ENCODE results near the gene COX6A1. TPM values are rescaled to one million over a fixed set of nuclear protein-coding genes. Genes with fewer than 3 reads are reported as not detected.

The COX6A1 gene
- total RNA-seq, 4 donors from 2014 or later, result 469 to 1,865 (median 1,048) TPM

DNA sequence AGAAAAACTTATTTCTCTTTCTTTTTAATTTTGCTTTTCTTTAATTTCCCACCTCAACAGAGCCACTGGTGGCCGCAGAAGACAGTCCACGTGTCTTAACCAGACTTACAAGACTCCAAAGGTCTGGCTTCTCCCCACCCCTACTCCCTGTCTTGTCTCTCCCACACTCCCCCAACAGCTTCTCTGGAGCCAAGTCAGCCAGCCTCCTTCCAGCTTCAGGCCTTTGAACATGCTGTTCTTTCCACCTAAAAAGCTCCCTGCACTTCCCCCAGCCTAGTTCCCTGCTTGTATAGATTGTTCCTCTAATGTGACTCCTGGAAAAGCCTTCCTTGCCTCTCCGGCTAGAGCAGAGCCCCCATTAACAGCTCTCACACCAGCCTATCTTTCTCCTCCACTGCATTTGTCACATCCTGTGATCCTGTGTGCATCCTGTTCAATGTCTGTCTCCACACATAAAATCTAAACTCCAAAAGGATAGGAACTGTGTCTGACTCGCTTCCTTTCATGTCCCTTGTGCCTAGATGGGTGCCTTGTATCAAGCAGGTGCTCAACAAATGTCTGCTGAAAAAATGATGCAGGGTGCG, 50.2 kb downstream of the COX6A1 start:
- in situ Hi-C loops (cut with MboI; ENCODE audit: low pct_ligation_motif_present in 1 of 4, low pct_unique_long_range_greater_than_20kb in 1 of 4, low sequenced_read_pairs in 3 of 4), result no loop called here
- no peaks in the 10 kb centered on the region for H3K4me1 ChIP-seq
- no peak overlapping the region for H3K27ac ChIP-seq
- WGBS, 2 donors (ENCODE audit: low coverage in 1 of 2), result 78 to 94% methylated on average over 2 to 5 of the region's 5 CpGs
- intact Hi-C loops (cut with DNase I; ENCODE audit: low total_unique reads), result no loop called here
- no peaks in the 10 kb centered on the region for H3K27me3 ChIP-seq
- H3K36me3 ChIP-seq, result no peaks in the 10 kb centered on the region
- H3K4me3 ChIP-seq, result no peak overlapping the region
- DNase-seq, result no peak
- no peaks in the 10 kb centered on the region for H3K9me3 ChIP-seq
- no peak for TF ChIP-seq POLR2AphosphoS5 (IDR thresholded peaks at IDR 0.05)
- no peak for TF ChIP-seq EP300 (IDR thresholded peaks at IDR 0.05; ENCODE audit: low read depth)
- no peak for TF ChIP-seq CTCF (IDR thresholded peaks at IDR 0.05)
- TF ChIP-seq POLR2A (IDR thresholded peaks at IDR 0.05), result no peak

DNA sequence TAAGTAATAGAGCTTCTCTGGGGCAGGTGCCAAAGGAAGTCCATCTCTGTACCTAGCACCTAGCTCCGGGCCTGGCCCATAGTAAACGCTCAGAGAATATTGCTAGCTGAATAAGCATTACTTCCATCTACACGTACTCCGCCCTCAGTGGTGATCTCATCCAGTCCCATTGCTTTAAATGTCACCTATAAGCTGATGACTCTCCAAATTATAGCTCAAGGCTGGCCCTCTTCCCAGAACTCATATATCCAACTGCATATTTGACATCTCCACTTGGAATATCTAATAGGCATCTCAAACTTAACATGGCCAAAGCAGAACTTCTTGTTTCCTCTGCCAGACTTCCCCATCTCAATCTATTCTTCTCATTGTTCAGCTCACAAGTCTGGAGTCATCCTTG, 51.1 kb downstream of the COX6A1 start:
- peak; percentile 26 for DNase-seq
- H3K27me3 ChIP-seq, result no peaks in the 10 kb centered on the region
- no peak overlapping the region for H3K4me3 ChIP-seq
- in situ Hi-C loops (cut with MboI; ENCODE audit: low pct_ligation_motif_present in 1 of 4, low pct_unique_long_range_greater_than_20kb in 1 of 4, low sequenced_read_pairs in 3 of 4) (no loop called here), intact Hi-C loops (cut with DNase I; ENCODE audit: low total_unique reads) (no loop called here)
- H3K27ac ChIP-seq, result no peak overlapping the region
- no peaks in the 10 kb centered on the region for H3K36me3 ChIP-seq
- TF ChIP-seq EP300 (IDR thresholded peaks at IDR 0.05; ENCODE audit: low read depth) (no peak), CTCF (IDR thresholded peaks at IDR 0.05) (no peak), POLR2AphosphoS5 (IDR thresholded peaks at IDR 0.05) (no peak), POLR2A (IDR thresholded peaks at IDR 0.05) (no peak)
- H3K4me1 ChIP-seq, result no peaks in the 10 kb centered on the region
- 63 to 67% methylated on average over 2 to 4 of the region's 4 CpGs for WGBS, 2 donors (ENCODE audit: low coverage in 1 of 2)
- no peaks in the 10 kb centered on the region for H3K9me3 ChIP-seq

DNA sequence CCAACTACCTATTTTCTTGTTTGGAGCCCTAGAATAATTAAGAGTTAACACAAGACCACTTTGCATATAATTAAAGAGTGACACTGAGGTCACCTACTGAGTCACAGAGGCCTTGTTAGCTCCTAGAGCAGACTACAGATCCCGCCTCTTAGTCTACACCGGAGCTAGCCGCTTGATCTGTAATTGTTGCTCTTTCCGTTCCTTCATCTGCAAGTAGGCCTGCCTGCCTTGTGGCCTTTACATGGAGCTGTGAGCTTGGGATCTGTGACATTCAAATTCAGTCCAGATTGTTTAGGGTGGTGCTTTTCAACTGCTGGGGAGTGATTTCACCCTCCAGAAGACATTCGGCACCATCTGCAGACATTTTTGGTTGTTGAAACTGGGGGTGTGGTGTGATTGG, 52.4 kb downstream of the COX6A1 start:
- WGBS, 2 donors (ENCODE audit: low coverage in 1 of 2), result 85 to 93% methylated on average over 4 to 5 of the region's 5 CpGs
- in situ Hi-C loops (cut with MboI; ENCODE audit: low pct_ligation_motif_present in 1 of 4, low pct_unique_long_range_greater_than_20kb in 1 of 4, low sequenced_read_pairs in 3 of 4) (no loop called here), intact Hi-C loops (cut with DNase I; ENCODE audit: low total_unique reads) (no loop called here)
- Histone ChIP-seq H3K4me1 (peaks cover 0 to 9% (median 7%) of the 10 kb centered on the region in 4 donors), H3K36me3 (no peaks in the 10 kb centered on the region), H3K27ac (no peak overlapping the region), H3K4me3 (no peak overlapping the region), H3K27me3 (no peaks in the 10 kb centered on the region), H3K9me3 (no peaks in the 10 kb centered on the region)
- TF ChIP-seq POLR2A (IDR thresholded peaks at IDR 0.05) (no peak), EP300 (IDR thresholded peaks at IDR 0.05; ENCODE audit: low read depth) (no peak), POLR2AphosphoS5 (IDR thresholded peaks at IDR 0.05) (no peak), CTCF (IDR thresholded peaks at IDR 0.05) (no peak)
- DNase-seq, result no peak

Other genes starting within 250 kb of the COX6A1 start
- 100 to 1,000 TPM in 2 of 4 donors, 10 to 100 TPM in 2; 70.0 to 141 (median 107) TPM for gene GCN1, start 243.4 kb upstream of the COX6A1 start, total RNA-seq
- gene RPLP0, start 237.0 kb upstream of the COX6A1 start, total RNA-seq, result 1,000 to 10,000 TPM in 3 of 4 donors, 100 to 1,000 TPM in 1; 660 to 2,105 (median 1,778) TPM
- gene PXN, start 172.4 kb upstream of the COX6A1 start, total RNA-seq, result 100 to 1,000 TPM; 101 to 328 (median 198) TPM
- under 1 TPM; under 0.01 TPM for gene RNU4-2, start 146.2 kb upstream of the COX6A1 start, total RNA-seq
- gene RNU4-1, start 144.9 kb upstream of the COX6A1 start, total RNA-seq, result under 1 TPM in 3 of 4 donors, not detected in 1; under 0.01 TPM
- 1 to 10 TPM in 1 of 4 donors, under 1 TPM in 1, not detected in 2; 0.95 to 1.9 TPM for gene SIRT4, start 135.8 kb upstream of the COX6A1 start, total RNA-seq
- not detected for gene PLA2G1B, start 110.3 kb upstream of the COX6A1 start, total RNA-seq
- gene MSI1, start 68.9 kb upstream of the COX6A1 start, total RNA-seq, result 1 to 10 TPM in 1 of 4 donors, under 1 TPM in 1, not detected in 2; 0.82 to 7.5 TPM
- gene TRIAP1, start 8.3 kb downstream of the COX6A1 start, total RNA-seq, result 10 to 100 TPM in 3 of 4 donors, 1 to 10 TPM in 1; 7.2 to 20.9 (median 11.9) TPM
- 10 to 100 TPM; 15.5 to 21.6 (median 19.2) TPM for gene GATC, start 8.3 kb downstream of the COX6A1 start, total RNA-seq
- gene SRSF9, start 31.6 kb downstream of the COX6A1 start, total RNA-seq, result 10 to 100 TPM; 33.7 to 93.8 (median 64.5) TPM
- gene DYNLL1, start 58.0 kb downstream of the COX6A1 start, total RNA-seq, result 100 to 1,000 TPM in 3 of 4 donors, 10 to 100 TPM in 1; 60.5 to 291 (median 190) TPM
- 10 to 100 TPM; 20.9 to 34.9 (median 31.9) TPM for gene COQ5, start 91.0 kb downstream of the COX6A1 start, total RNA-seq
- gene RNF10, start 96.2 kb downstream of the COX6A1 start, total RNA-seq, result 100 to 1,000 TPM; 204 to 317 (median 213) TPM
- gene POP5, start 143.3 kb downstream of the COX6A1 start, total RNA-seq, result 10 to 100 TPM in 3 of 4 donors, not detected in 1; 31.5 to 56.5 (median 43.7) TPM
- gene CABP1, start 202.5 kb downstream of the COX6A1 start, total RNA-seq, result 1 to 10 TPM in 2 of 4 donors, under 1 TPM in 1, not detected in 1; 0.60 to 7.5 (median 4.4) TPM
- 100 to 1,000 TPM in 3 of 4 donors, 10 to 100 TPM in 1; 75.6 to 153 (median 130) TPM for gene MLEC, start 249.0 kb downstream of the COX6A1 start, total RNA-seq